GM23338 (cell line): ENCODE measurements around the gene CLEC3A.

Experiments
- CREB1 ChIP-seq: fragments of 250-450 bp; sonication (Bioruptor Pico); IDR thresholded peaks from 2 replicates; pipeline ENCODE4 v1.5.0; 2020; ENCODE audit warnings: low read depth, mild to moderate bottlenecking, moderate library complexity
- EZH2 ChIP-seq: fragments of 200-600 bp; sonication (generic); IDR thresholded peaks from one replicate; pipeline ENCODE4 v1.8.0; 2017; ENCODE audit warnings: antibody characterized with exemption, mild to moderate bottlenecking, low read depth; ENCODE audit not compliant: unreplicated experiment
- EZH2phosphoT487 ChIP-seq: fragments of 200-600 bp; sonication (generic); IDR thresholded peaks from one replicate; pipeline ENCODE4 v1.8.1; 2018; ENCODE audit warnings: antibody characterized with exemption; ENCODE audit not compliant: unreplicated experiment
- JUNB ChIP-seq: IDR thresholded peaks from one replicate; pipeline ENCODE4 v1.6.1; 2016; ENCODE audit warnings: antibody characterized with exemption; ENCODE audit not compliant: unreplicated experiment
- NANOG ChIP-seq: IDR thresholded peaks from 2 replicates; pipeline ENCODE4 v1.6.1; 2016; ENCODE audit warnings: antibody characterized with exemption, borderline replicate concordance
- POLR2AphosphoS5 ChIP-seq: IDR thresholded peaks from 2 replicates; pipeline ENCODE4 v1.6.1; 2016; ENCODE audit warnings: antibody characterized with exemption, low read depth
- STAT1 ChIP-seq: IDR thresholded peaks from one replicate; pipeline ENCODE4 v1.6.1; 2016; ENCODE audit warnings: antibody characterized with exemption; ENCODE audit not compliant: unreplicated experiment
- ZNF114 ChIP-seq: fragments of 250-450 bp; sonication (Bioruptor Pico); IDR thresholded peaks from 2 replicates; pipeline ENCODE4 v1.5.0; 2020; ENCODE audit warnings: mild to moderate bottlenecking, moderate library complexity
- ZNF331 ChIP-seq: fragments of 250-450 bp; sonication (Bioruptor Pico); IDR thresholded peaks from 2 replicates; pipeline ENCODE4 v1.5.0; 2020; ENCODE audit warnings: low read depth, mild to moderate bottlenecking, moderate library complexity
- TF ChIP-seq, protein P1 (sequence below), 2 experiments: fragments of 200-600 bp in 1 of 2; sonication (generic) in 1 of 2; conservative IDR thresholded peaks; 2 replicates each; pipeline versions ENCODE4 v1.5.1 to v1.6.1; 2016 to 2017; ENCODE audit warnings: antibody characterized with exemption in 2 of 2, low read depth in 2 of 2, mild to moderate bottlenecking in 2 of 2, moderate library complexity in 1 of 2
- TF ChIP-seq, protein P2 (sequence below): IDR thresholded peaks from one replicate; pipeline ENCODE4 v1.6.1; 2018; ENCODE audit warnings: antibody characterized with exemption; ENCODE audit not compliant: unreplicated experiment
- TF ChIP-seq, protein P3 (sequence below): IDR thresholded peaks from 2 replicates; pipeline ENCODE4 v1.6.1; 2016; ENCODE audit warnings: antibody characterized with exemption
- TF ChIP-seq, protein P4 (sequence below): fragments of 250-450 bp; sonication (Bioruptor Pico); IDR thresholded peaks from 2 replicates; pipeline ENCODE4 v1.5.0; 2020; ENCODE audit warnings: mild to moderate bottlenecking, moderate library complexity

DNA sequence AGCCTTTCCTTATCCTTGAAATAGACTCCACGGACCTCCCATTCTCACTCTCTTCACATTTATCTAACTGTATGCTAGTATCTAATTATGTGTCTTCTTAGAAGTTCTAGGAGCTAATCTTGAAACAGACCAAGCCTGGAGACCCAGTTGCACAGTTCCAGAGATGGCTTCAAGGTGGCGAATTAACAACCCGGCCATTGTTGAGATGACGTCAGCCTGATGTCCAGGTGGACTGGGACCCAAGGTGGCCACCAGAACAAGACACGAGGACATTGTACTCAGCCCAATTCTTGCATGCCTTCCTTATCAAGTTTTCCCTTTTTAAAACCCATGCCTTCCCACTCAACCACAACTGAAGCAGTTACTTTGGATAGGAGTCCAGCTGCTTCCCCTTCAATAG, 47.6 kb downstream of the CLEC3A start:
- TF ChIP-seq EZH2 (no peak), POLR2AphosphoS5 (no peak), ZNF331 (no peak), CREB1 (CRISPR knock-in tag) (no peak), EZH2phosphoT487 (no peak), ZNF114 (CRISPR knock-in tag) (no peak), JUNB (no peak), STAT1 (no peak), NANOG (no peak)
- TF ChIP-seq, protein P1, sequence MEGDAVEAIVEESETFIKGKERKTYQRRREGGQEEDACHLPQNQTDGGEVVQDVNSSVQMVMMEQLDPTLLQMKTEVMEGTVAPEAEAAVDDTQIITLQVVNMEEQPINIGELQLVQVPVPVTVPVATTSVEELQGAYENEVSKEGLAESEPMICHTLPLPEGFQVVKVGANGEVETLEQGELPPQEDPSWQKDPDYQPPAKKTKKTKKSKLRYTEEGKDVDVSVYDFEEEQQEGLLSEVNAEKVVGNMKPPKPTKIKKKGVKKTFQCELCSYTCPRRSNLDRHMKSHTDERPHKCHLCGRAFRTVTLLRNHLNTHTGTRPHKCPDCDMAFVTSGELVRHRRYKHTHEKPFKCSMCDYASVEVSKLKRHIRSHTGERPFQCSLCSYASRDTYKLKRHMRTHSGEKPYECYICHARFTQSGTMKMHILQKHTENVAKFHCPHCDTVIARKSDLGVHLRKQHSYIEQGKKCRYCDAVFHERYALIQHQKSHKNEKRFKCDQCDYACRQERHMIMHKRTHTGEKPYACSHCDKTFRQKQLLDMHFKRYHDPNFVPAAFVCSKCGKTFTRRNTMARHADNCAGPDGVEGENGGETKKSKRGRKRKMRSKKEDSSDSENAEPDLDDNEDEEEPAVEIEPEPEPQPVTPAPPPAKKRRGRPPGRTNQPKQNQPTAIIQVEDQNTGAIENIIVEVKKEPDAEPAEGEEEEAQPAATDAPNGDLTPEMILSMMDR (conservative IDR thresholded peaks at IDR 0.05; ENCODE audit: low read depth in 2 of 2) = no peak
- TF ChIP-seq, protein P2, sequence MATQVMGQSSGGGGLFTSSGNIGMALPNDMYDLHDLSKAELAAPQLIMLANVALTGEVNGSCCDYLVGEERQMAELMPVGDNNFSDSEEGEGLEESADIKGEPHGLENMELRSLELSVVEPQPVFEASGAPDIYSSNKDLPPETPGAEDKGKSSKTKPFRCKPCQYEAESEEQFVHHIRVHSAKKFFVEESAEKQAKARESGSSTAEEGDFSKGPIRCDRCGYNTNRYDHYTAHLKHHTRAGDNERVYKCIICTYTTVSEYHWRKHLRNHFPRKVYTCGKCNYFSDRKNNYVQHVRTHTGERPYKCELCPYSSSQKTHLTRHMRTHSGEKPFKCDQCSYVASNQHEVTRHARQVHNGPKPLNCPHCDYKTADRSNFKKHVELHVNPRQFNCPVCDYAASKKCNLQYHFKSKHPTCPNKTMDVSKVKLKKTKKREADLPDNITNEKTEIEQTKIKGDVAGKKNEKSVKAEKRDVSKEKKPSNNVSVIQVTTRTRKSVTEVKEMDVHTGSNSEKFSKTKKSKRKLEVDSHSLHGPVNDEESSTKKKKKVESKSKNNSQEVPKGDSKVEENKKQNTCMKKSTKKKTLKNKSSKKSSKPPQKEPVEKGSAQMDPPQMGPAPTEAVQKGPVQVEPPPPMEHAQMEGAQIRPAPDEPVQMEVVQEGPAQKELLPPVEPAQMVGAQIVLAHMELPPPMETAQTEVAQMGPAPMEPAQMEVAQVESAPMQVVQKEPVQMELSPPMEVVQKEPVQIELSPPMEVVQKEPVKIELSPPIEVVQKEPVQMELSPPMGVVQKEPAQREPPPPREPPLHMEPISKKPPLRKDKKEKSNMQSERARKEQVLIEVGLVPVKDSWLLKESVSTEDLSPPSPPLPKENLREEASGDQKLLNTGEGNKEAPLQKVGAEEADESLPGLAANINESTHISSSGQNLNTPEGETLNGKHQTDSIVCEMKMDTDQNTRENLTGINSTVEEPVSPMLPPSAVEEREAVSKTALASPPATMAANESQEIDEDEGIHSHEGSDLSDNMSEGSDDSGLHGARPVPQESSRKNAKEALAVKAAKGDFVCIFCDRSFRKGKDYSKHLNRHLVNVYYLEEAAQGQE = no peak
- TF ChIP-seq, protein P3, sequence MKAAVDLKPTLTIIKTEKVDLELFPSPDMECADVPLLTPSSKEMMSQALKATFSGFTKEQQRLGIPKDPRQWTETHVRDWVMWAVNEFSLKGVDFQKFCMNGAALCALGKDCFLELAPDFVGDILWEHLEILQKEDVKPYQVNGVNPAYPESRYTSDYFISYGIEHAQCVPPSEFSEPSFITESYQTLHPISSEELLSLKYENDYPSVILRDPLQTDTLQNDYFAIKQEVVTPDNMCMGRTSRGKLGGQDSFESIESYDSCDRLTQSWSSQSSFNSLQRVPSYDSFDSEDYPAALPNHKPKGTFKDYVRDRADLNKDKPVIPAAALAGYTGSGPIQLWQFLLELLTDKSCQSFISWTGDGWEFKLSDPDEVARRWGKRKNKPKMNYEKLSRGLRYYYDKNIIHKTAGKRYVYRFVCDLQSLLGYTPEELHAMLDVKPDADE = no peak
- TF ChIP-seq, protein P4, sequence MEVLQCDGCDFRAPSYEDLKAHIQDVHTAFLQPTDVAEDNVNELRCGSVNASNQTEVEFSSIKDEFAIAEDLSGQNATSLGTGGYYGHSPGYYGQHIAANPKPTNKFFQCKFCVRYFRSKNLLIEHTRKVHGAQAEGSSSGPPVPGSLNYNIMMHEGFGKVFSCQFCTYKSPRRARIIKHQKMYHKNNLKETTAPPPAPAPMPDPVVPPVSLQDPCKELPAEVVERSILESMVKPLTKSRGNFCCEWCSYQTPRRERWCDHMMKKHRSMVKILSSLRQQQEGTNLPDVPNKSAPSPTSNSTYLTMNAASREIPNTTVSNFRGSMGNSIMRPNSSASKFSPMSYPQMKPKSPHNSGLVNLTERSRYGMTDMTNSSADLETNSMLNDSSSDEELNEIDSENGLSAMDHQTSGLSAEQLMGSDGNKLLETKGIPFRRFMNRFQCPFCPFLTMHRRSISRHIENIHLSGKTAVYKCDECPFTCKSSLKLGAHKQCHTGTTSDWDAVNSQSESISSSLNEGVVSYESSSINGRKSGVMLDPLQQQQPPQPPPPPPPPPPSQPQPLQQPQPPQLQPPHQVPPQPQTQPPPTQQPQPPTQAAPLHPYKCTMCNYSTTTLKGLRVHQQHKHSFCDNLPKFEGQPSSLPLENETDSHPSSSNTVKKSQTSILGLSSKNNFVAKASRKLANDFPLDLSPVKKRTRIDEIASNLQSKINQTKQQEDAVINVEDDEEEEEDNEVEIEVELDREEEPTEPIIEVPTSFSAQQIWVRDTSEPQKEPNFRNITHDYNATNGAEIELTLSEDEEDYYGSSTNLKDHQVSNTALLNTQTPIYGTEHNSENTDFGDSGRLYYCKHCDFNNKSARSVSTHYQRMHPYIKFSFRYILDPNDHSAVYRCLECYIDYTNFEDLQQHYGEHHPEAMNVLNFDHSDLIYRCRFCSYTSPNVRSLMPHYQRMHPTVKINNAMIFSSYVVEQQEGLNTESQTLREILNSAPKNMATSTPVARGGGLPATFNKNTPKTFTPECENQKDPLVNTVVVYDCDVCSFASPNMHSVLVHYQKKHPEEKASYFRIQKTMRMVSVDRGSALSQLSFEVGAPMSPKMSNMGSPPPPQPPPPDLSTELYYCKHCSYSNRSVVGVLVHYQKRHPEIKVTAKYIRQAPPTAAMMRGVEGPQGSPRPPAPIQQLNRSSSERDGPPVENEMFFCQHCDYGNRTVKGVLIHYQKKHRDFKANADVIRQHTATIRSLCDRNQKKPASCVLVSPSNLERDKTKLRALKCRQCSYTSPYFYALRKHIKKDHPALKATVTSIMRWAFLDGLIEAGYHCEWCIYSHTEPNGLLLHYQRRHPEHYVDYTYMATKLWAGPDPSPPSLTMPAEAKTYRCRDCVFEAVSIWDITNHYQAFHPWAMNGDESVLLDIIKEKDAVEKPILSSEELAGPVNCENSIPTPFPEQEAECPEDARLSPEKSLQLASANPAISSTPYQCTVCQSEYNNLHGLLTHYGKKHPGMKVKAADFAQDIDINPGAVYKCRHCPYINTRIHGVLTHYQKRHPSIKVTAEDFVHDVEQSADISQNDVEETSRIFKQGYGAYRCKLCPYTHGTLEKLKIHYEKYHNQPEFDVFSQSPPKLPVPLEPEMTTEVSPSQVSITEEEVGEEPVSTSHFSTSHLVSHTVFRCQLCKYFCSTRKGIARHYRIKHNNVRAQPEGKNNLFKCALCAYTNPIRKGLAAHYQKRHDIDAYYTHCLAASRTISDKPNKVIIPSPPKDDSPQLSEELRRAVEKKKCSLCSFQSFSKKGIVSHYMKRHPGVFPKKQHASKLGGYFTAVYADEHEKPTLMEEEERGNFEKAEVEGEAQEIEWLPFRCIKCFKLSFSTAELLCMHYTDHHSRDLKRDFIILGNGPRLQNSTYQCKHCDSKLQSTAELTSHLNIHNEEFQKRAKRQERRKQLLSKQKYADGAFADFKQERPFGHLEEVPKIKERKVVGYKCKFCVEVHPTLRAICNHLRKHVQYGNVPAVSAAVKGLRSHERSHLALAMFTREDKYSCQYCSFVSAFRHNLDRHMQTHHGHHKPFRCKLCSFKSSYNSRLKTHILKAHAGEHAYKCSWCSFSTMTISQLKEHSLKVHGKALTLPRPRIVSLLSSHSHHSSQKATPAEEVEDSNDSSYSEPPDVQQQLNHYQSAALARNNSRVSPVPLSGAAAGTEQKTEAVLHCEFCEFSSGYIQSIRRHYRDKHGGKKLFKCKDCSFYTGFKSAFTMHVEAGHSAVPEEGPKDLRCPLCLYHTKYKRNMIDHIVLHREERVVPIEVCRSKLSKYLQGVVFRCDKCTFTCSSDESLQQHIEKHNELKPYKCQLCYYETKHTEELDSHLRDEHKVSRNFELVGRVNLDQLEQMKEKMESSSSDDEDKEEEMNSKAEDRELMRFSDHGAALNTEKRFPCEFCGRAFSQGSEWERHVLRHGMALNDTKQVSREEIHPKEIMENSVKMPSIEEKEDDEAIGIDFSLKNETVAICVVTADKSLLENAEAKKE = no peak
